HG03439 (cell line): ENCODE measurements around the gene AIFM1.
"Not testable (repeated sequence)": the region's sequence is repeated elsewhere in the genome, so short reads cannot be mapped to it uniquely, and the experiment has no call there.

Experiments
- ATAC-seq: cut with Tn5 transposase; IDR thresholded peaks from one replicate; pipeline ENCODE4 v1.9.1; 2021; ENCODE audit warnings: mild to moderate bottlenecking, moderate library complexity; ENCODE audit not compliant: unreplicated experiment

The AIFM1 gene

DNA sequence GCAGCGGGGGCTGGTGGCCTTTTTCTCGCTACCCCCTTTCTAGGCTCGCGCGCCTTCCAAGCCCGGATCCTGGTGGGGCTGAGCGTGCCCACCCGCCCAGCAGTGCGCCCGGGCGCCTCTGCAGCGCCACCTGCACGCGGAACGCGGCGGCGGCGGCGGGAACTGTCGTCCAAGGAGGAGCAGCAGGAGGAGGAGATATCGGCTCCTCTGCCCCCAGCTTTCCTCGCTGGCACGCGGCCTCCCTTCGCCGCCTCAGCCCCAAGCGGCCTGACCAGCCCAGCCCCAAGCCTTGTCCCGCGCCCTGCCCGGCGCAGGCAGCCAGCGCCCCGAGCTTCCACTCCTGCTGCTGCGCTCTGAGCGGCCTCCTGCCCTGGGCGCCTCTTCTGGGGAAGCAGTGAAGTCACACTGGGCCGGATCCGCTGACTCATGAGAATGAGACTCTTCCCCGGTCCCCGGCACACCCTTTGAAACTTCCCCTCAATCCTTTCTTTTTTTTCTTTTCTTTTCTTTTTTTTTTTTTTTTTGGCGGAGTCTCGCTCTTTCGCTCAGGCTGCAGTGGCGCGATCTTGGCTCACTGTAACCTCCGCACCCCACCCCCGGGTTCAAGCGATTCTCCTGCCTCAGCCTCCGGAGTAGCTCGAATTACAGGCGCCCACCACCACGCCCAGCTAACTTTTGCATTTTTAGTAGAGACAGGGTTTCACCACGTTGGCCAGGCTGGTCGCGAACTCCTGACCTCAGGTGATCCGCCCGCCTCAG is 44.7 kb downstream of the AIFM1 start:
- ATAC-seq, result peak; percentile 80

DNA sequence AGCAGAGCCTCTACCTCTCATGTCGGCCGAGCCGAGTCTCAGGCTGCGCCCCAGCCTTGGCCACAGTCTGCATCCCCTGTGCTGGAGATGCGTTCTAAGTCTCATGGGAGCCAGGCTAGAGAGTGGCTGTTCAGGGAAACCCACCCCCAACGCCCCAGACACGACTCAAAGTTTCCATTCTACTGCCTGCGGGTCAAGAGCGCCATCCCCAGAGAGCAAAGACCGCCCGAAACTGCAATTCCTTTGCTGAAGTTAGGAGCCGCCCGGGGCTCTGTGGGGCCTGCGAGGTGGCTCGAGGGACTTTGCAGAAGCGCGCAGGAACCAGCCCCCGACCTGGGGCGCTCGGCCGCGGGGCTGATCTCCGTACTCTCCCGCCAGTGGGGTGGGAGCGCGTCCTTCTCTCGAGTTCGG is 45.3 kb downstream of the AIFM1 start:
- ATAC-seq, result peak; percentile 17

DNA sequence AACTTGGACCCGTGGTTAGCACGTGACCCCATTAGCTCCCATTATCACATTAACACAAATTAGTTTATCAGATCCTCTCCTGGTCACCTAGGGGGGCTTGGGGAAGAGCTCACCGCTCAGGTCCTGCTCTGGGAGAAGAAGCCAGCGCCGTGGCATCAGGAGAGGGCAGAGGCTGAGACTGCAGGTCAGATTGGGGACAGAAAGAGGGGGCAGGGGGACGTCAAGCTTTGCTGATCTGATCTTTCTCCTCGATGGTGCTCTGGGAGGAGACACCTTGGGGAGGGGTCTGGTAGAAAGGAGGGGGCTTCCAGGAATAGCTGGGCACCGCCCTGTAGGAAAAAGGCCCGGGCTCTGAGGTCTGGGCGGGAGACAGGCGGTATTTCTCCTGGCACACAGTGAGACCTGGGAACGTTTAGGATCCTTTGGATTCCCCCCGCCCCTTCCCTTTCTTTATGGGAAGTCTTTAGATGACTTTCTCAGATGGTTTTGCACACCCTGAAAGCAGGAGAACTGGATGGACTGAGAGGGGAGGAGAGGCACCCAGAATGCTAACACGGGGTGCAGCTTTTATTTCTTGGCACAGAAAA is 46.2 kb downstream of the AIFM1 start:
- ATAC-seq, result no peak

DNA sequence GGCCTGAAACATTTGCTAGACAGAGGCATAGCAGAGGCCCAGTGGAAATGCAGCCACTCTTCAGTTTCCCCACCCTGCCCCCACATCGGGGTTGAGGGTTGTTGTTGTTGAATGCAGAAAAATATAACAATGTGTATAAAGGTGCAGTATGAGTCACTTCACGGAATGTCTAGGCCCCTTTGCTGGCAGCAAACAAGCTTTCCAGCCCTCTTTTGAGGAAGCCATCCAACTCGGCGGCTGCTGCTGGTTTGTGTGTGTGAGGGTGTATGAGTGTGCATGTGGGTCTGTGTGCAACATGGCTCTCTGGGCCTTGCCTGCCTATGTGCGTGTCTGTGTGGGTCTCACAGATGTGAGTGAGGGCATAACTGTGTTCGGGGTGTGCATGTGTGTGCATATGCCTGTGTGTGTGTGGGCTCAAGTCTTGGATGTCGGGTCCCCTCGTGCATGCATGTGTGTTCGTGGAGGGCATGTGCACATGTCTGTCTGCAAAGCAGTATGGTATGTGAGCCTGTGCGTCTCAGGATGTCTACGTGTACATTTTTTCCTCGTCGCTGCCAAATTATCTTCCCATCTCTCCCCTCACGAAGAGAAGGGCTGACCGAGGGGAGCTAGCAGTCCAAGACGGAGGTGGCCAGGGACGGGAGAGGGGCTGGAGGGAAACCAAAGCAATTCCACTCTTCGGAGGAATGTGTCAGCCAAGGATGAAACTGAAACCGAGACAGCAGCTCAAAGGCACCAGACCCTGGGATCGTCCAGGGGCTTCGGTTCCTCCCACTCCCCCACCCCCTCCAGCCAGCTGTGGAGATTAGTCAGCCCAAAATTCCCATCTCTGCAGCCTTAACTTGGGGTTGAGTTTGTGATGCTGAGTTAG is 47.0 kb downstream of the AIFM1 start:
- no peak for ATAC-seq

DNA sequence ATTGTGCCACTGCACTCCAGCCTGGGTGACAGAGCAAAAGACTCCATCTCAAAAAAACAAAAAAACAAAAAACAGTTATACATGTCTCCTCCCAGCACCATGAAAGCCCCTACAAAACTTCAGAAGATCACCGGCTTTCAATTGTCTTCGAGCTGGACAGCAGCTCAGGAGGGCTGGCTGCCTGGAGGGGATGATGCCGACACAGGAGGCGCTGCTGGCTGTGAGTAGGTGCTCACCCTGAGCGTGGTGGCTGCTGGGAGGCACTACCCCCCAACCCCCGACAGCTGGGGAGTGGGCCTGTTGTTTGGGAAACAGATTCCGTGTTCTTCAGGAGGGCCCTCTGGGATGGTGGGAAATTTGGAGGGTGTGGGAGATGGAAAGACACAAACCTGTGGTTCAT is 48.5 kb downstream of the AIFM1 start:
- ATAC-seq, result no peak

DNA sequence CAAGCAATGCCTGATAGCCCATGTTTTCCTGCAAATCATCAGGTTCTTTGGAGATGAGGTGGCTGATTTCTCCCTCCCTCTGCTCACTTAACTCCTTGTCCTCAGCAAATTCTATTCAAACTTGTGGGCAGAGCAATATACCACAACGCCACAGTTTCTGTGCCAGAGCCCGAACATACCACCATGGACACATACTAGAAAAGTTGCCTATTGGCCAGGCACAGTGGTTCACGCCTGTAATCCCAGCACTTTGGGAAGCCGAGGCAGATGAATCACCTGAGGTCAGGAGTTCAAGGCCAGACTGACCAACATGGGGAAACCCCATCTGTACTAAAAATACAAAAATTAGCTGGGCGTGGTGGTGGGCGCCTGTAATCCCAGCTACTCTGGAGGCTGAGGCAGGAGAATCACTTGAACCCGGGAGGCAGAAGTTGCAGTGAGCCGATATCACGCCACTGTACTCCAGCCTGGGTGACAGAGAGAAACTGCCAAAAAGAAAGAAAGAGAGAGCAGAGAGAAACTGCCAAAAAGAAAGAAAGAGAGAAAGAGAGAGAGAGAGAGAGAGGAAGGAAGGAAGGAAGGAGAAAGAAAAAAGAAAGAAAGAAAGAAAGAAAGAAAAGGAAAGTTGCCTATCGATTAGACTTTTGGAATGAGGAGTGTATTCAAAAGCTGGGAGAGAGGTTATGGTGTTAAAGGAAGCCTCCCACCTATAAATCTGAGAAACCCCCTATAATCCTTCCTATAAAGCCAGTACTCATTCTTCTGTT is 50.3 kb downstream of the AIFM1 start:
- ATAC-seq, result not testable (repeated sequence)

DNA sequence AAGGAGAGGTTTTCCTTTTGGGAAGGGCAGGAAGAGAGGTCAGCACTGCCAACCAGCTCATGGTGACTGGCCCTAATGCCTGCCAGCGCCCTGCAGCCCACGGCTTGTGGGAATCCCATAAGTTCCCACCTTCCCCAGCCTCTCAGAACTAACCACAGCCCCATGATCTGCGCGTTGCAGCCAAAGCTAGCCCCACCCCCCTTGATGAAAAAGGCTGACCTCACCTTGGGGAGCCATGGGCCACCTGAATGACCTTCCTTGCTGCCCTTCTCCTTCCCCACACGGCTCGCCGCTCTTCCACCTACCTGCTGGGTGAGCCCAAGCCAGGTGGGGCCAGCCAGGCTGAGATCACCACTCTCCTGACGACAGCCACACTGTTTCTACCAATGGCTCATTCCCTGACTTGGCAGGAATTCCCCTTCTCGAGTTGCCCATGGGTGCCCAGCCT is 51.5 kb downstream of the AIFM1 start:
- ATAC-seq, result no peak

DNA sequence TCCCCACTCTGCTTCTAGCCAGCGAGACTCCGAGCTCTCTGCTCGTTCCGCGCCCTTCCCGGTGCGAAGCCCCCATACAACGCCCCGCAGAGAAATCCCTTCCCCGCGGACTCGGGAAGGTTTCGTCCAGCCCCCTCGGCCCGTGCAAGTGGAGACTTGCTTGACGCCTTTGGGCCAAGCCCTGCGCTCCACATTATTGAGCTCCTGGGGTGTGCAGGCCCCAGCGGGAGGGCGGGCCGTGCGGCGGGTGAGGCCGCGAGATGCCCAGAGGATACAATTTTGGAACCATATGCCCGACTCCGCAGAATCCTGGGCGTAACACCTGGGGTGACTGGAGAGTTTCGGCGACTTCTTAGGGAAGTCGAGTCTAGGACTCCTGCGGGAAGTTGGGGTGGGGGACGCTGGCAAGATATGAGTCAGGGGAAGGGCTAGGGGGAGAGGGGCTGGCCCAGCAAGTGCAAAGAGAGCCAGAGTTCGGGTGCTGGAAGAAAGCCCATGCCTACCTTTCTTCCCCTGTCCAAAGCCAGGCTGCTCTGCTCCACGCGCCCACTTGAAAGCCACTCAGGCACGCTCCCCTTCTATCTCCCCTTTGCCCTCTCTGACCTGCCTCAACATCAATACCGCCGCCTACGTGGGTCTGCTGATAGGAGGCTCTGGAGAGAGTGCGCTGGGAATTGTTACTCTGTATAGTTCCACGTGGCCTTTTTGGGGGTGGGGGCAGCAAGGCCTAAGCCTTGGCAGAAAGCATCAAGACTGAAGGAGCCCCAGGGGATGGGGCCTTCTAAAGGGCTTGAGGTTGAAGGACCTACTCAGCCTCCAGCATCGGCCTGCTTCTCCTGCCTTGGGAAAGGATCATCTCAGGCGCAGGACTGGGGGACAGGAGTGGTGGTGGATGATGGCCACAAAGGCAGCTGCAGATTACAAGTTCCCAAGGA is 54.2 kb downstream of the AIFM1 start:
- ATAC-seq, result no peak

DNA sequence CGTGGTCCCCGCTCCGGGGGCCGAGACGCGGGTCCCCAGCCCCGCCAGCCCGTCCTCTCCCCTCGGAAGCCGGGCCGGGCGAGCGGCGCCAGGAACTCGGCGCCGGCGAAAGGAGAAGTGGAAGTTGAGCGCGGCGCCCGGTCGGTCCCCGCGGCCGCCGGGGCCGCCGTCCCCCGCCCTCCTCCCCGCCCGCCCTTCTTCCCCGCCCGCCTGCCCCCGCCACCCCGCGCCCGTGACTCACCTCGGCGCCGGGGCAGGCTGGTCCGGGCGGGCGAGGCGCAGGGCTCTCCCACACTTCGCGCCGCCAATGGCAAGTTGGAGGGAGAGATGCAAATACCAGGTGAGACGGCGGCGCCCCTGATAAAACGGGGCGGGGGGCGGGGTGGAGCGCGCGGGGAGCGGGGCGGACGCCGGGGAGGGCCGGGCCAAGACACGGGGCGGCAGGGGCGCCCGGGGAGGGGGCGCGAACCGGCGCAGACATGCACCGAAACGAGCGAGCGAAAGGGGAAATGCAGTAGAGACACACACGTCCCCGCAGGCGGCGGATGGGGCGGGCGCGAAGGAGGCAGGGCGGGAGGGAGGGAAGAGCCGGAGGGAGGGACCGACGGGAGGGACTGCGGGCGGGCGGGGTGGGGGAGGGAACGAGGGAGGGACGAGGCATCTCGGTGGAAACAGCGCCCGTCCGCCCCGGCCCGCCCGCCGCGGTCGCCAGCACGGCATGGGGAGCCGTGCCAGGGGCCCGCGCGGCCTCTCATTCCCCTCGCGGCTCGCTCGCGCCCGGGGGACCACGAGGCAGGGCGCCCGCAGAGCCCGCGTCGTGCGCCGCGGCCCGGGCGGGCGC is 55.0 kb downstream of the AIFM1 start, which contains the start of gene ELF4:
TSS of gene ELF4 (minus strand) at position 119 of the 841 bp plus-strand sequence. CDS start 29,167 bp downstream, outside the sequence.
- ATAC-seq, result no peak

DNA sequence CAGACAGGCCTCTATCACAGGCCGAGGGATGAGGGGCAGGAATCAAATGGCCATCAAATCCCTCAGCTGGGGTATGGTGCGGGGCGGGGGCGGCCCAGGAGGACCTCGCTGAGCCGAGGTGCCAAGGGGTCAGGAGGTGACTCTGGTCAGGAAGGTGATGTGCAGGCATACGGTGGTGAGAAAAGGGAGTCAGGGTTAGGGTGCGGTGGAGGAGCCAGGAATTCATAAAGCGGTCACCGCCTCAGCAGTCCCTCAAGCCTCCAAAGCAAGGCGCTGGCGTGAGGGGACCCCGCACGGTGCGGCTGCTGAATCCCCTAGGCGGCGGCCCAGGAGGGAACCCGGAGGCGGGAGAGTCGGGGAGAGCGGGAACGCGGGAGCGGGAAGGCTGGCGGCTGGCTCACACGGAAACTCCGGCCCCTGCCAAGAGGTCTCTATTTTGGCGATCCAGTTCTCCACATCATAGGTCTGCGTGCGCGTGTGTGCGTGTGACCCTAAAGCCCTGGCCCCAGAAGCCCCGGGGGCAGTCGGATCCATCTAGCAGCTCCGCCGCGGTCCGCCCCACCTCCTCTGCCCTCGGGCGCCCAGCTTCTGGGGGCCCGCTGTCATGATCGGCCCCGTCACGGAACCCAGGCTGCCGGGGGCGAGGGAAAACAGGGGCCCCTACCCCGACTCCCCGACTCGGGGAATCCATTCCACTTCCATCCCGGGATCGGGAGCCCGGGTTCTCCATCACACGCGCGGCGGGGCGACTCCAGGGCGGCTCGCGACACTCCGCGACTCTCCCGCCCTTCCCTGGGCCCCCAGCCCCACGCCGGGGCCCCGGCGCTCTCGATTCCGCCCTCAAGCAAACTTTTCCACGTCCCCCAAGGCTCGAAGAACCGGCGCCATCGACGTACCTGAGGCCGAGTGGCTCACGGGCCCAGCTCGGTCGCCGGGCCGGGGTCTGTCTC is 55.9 kb downstream of the AIFM1 start:
- no peak for ATAC-seq

DNA sequence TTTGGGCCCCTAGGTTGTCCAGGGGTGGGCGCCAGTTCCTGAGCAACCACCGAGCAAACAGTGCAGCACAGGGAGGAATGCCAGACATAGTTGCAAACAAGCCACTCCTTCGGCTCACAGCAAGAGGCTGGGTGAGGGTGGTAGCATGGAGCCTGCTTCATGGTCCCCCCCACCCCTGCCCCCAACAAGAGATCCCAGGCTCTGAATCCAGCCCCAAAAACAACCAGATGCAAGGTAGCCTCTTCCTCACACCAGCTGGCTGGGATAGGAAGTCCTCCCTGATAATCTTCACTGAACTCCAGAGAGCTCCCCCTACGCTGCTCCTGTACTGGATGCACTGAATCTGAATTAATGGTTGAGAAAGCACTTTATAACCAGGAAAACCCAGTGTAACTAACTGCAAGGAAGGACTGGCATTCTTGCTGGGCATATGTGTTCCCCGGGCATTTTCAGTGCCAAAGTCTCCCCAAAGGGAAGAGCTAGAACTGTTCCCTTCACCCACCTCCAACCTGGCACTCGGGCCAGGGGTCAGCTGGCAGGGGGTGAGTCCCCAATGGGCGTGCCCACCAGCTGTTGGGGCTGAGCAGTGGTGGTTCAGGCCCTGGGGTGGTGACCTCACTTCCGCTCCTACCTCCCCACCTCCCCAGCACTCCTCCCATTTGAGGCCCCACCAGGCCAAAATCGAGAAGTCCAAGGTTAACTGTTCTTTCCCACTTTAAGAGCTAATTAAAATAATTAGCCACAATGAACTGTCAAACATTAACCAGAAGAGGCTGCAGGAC is 56.8 kb downstream of the AIFM1 start:
- ATAC-seq, result peak; percentile 59

DNA sequence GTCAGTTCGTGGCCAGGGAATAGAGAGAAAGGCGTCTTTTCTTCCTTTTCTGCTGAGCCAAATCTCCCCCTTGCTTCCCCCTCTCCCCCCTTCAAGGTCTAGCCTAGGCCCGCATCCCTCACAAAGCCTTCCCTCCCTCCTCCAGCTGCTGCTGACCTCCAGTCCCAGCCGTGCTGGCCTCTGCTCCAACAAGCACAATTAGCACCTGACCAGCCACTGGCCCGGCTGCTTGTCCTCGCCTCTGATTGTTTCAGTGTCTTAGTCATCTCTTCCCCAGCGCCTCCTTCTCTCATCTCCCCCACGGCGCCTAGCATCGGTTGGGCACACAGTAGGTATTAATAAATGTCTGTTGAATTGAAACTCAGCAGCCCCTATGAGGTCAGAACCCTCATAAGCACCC is 59.6 kb downstream of the AIFM1 start:
- ATAC-seq, result no peak

DNA sequence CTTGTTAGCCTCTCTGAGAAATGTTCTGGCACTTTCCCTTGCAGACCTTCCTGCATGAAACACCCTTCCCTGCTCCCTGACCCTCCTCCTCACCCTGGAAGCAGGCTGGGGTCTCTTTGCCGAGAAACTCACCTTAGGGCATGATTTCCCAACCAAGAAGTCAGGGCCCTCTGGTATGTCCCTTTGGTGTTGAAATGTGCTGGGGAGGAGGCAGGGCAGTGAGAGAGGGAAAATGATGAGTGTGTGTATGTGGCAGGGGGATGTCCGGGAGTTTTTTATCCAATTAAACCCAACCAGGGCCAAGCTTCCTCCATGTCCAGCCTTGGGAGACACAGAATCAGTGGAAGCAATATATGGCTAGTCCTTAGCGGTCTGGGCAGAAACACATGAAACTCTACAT is 60.4 kb downstream of the AIFM1 start:
- no peak for ATAC-seq

DNA sequence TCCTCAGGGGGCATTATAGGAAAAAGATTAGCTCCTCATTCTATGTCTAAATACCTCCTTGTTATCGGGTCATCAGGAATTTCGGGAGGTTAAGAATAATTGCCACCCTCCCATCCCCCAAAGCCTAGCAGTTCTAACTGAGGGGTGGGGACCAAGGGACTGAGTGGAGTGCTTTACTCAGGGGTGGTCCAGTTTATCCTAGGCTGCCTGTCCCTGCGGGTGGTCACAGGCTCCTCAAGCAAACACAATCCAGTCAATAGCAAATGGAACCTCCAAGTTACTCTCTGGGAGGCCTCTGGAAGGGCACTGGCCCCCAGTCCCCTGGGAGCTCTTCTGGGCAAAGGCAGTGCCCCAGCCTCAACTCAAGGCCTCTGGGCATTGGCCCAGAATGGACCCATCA is 62.0 kb downstream of the AIFM1 start:
- ATAC-seq, result no peak

DNA sequence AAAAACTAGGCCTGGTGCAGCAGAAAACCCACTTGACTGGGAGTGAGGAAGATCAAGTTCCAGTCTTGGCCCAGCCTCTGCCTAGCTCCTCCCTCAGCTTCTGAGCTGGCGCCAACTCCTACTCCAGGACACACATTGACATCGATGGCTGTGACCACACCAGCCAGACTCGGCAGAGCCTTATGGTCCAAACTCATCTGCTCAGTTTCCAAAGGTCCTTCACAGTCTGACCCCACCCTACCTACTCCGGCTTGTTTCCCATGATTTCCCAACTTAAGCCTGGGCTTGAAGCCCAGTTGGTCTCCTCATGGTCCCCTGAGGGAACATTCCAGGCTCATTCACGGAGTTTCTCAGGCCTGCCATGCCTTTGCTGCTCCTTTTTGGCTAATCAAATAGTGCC is 65.5 kb downstream of the AIFM1 start:
- ATAC-seq, result no peak

DNA sequence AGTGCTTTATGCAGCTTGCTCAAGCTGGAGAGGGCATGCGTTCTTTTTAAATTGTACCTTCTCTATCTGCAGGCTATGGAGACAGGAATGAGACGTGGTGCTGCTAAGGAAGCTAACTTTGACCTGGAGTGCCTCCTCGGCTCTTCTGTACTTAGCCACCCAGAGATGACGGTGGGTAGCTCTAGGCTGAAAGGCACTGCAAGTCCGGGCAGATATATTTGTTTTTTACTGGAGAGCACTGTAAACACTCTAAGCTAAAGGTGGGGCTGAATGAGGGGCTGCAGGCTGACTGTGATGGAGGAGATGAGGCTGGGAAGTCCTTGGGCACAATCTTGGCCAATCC is 67.5 kb downstream of the AIFM1 start:
- no peak for ATAC-seq
